Bronchial epithelial cell (primary cell): ENCODE results near the gene CNKSR2. TPM values are rescaled to one million over a fixed set of nuclear protein-coding genes. Genes with fewer than 3 reads are reported as not detected.
A peak's percentile ranks its signal among the peaks of the same experiment; 100 is the strongest.
"Not testable (repeated sequence)": the region's sequence is repeated elsewhere in the genome, so short reads cannot be mapped to it uniquely, and the experiment has no call there.

Source experiments
- DNase-seq: peaks from one replicate; pipeline ENCODE4 v3.0.0-alpha.2; 2010; ENCODE audit warnings: low read depth
- FAIRE-seq: peaks from 2 replicates; lab custom pipeline; 2011; peaks lifted over from hg19 to GRCh38; lab: Jason Lieb, UNC
- H3K27me3 ChIP-seq: 2 replicates; pipeline ENCODE4 v1.5.1; 2011; ENCODE audit warnings: low read length; ENCODE audit not compliant: control insufficient read depth, insufficient read depth
- H3K36me3 ChIP-seq: 2 replicates; pipeline ENCODE4 v1.5.1; 2011; ENCODE audit warnings: low read length; ENCODE audit not compliant: control insufficient read depth, insufficient read depth
- H3K4me3 ChIP-seq: 2 replicates; pipeline ENCODE4 v1.5.1; 2011; ENCODE audit warnings: mild to moderate bottlenecking, low read depth, low read length, control low read depth
- CTCF ChIP-seq: IDR thresholded peaks from 2 replicates; pipeline ENCODE4 v1.5.1; 2011; ENCODE audit warnings: mild to moderate bottlenecking, moderate library complexity, low read length, control low read depth, inconsistent platforms; ENCODE audit not compliant: insufficient read depth, severe bottlenecking
- total RNA-seq: library from RNA; depleted of rRNA; stranded (reverse); fragments of >200 nt; gene quantifications from 2 replicates; pipeline ENCODE4 v1.2.1, GENCODE V29; 2014

Gene CNKSR2
- total RNA-seq, 1 donor from 2014 or later, result 0.53 TPM

- TF ChIP-seq CTCF, result no peak
- no peak for DNase-seq
- Histone ChIP-seq H3K4me3 (no peak overlapping the region), H3K36me3 (no peaks in the 10 kb centered on the region), H3K27me3 (no peaks in the 10 kb centered on the region)
- no peak for FAIRE-seq
Observed at GRCh38 chrX:21440911-21441310, 66.7 kb downstream of the CNKSR2 start.

- FAIRE-seq (no peak), DNase-seq (no peak)
- Histone ChIP-seq H3K27me3 (no peaks in the 10 kb centered on the region), H3K36me3 (no peaks in the 10 kb centered on the region), H3K4me3 (no peak overlapping the region)
- TF ChIP-seq CTCF, result no peak
Observed at GRCh38 chrX:21457718-21458117, 83.5 kb downstream of the CNKSR2 start.

- no peak overlapping the region for H3K4me3 ChIP-seq
- no peak for TF ChIP-seq CTCF
- DNase-seq (no peak), FAIRE-seq (no peak)
- no peaks in the 10 kb centered on the region for H3K36me3 ChIP-seq
- H3K27me3 ChIP-seq, result no peaks in the 10 kb centered on the region
Observed at GRCh38 chrX:21469071-21469470, 94.9 kb downstream of the CNKSR2 start.

- no peak for FAIRE-seq
- no peak overlapping the region for H3K4me3 ChIP-seq
- no peak for TF ChIP-seq CTCF
- no peaks in the 10 kb centered on the region for H3K36me3 ChIP-seq
- no peaks in the 10 kb centered on the region for H3K27me3 ChIP-seq
- DNase-seq, result no peak
Observed at GRCh38 chrX:21476909-21477308, 102.7 kb downstream of the CNKSR2 start.

- DNase-seq, result peak; percentile 44
- no peaks in the 10 kb centered on the region for H3K27me3 ChIP-seq
- no peak overlapping the region for H3K4me3 ChIP-seq
- no peaks in the 10 kb centered on the region for H3K36me3 ChIP-seq
- FAIRE-seq, result no peak
- peak; percentile 66 for TF ChIP-seq CTCF
Observed at GRCh38 chrX:21479695-21480270, 105.6 kb downstream of the CNKSR2 start.

GRCh38 chrX:21481761-21482160, 107.5 kb downstream of the CNKSR2 start:
- H3K27me3 ChIP-seq, result no peaks in the 10 kb centered on the region
- FAIRE-seq (no peak), DNase-seq (no peak)
- no peaks in the 10 kb centered on the region for H3K36me3 ChIP-seq
- no peak overlapping the region for H3K4me3 ChIP-seq
- TF ChIP-seq CTCF, result no peak

GRCh38 chrX:21484051-21484450, 109.8 kb downstream of the CNKSR2 start:
- not testable (repeated sequence) for H3K4me3 ChIP-seq, H3K27me3 ChIP-seq, FAIRE-seq, H3K36me3 ChIP-seq, DNase-seq
